ENCODE measurements around the gene DUOXA1.
"Not testable (repeated sequence)": the region's sequence is repeated elsewhere in the genome, so short reads cannot be mapped to it uniquely, and the experiment has no call there.

The DUOXA1 gene

DNA sequence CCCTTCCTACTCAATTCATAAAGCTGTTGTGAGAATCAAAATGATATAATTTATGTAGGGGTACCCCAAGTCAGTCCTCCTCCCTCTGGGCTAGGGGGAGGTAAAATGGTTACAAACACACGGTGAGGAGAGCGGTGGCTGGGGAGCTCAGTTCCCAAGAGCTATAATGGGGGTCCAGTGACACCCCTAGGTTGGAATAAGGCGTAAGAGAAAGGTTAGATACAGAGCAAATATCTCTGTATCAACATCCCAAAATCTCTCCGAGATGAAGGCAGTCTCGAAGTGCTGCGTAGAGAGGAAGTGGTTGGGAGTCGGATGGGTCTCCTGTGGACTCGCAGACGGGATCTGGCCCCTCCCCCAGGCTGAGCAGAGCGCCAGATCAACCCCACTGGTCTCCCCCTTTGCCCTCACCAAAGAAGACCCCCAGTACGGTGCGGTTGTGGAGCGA, 17.5 kb downstream of the DUOXA1 start:
- no peak for DNase-seq

- DNase-seq, result no peak
These were observed 18.1 kb downstream of the DUOXA1 start for GRCh38 chr15:45111390-45112142.

GRCh38 chr15:45110256-45110820, 19.3 kb downstream of the DUOXA1 start:
- no peak for DNase-seq

DNA sequence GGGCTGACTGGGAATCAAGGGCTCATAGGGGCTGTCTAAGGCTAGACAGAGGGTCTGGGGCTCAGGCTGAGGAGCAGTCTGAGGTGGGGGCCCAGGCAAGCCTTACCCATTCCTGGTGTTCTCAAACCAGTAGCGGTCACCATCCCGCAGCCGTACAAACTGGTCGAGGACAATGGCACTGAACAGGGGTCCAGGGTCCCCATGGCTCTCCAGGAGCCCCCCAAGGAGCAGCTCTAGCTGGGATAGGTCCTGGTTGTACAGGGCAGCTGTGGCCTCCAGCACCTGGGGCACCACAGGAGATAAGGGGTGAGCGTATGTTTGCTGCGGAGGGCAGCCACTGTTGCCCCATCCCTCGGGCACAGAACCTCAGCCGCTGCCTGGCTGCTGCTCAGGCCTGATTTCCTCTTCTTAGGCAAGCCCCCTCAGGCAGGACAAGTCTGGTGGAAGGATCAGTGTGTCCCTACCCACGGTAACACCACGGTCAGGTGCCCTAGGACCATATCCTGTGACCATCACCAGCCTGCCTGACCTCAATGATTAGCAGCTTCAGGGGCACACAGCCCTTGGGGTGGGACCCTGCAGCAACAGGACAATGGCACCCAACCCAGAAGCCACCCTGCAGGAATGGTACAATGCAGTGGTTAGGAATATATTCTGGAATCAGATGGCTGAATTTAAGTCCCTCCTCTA, 21.6 kb downstream of the DUOXA1 start:
- no peak for DNase-seq

GRCh38 chr15:45106002-45106790, 23.5 kb downstream of the DUOXA1 start:
- DNase-seq, result no peak

- DNase-seq, result no peak
These were observed 24.1 kb downstream of the DUOXA1 start for GRCh38 chr15:45105586-45105985.

DNA sequence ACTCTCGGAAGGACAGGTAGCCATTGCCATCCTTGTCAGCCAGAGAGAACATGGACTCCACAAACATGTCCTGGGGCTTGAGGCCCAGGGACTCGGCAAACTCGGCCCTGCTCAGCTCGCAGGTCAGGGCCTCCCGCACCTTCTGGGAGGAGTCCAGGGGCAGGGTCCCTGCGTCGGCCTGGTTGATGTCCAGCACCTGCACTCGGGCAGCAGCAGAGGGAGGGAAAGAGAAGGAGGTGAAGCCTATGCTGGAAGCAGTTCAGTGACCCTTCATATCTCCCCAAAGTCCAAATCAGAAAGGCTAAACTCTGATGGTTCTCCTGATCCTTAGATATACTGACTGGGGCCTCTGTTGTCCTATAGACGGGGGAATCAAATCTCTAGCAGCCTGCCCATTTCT, 25.5 kb downstream of the DUOXA1 start:
- DNase-seq, result not testable (repeated sequence)

DNA sequence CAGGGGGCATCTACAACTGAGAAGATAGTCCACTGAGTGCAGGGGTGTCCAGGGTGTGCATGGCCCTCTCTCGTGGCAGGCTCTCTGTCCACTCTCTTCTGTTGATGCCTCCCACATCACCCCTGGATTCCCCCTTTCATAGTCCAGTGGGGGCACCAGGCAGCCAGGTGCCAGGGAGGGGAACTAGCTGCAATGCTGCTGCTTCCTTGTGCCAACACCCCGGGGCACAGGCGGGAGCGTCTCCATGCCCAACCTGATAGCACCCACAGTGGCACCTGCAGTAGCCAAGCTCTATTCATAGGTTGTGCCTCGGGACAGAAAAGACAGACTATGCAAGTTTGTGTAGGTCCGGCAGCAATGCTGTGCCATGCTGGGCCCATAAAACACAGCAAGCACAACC, 27.5 kb downstream of the DUOXA1 start:
- no peak for DNase-seq

- DNase-seq, result no peak
These were observed 27.9 kb downstream of the DUOXA1 start for GRCh38 chr15:45101749-45102148.

DNA sequence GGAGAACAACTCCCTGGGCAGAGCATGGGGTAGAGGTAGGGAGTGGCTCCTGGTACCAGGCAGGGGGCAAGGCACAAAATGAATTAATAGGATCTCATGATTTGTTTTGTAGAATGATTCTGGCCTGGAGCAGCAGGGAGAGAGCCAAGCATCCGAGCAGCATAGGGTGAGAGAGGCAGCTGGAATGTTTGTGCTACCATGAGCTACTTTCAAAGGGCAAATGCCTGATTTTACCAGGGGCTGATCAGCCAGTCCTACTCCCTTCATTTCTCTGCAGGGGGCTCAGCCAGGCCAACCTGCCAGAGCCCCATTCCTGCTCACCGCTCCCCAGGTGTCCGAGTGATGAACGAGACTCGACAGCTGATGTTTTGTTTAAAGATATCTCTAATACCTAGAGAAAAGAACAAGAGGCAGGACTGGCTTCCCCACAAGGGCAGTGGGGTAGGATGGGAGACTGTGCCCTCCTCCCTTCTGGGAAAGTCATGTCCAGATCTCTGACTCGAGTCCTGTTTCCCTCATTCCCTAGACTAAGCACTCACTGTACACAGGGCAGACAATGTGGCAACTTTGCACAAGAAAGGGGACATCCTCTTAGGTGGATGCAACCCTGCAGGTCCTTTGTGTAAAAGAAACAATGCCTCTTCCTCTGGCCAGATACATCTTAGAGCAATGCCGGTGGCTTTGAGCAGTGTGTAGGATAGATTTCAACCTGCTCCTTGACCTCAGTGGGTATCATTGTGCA, 28.6 kb downstream of the DUOXA1 start:
- no peak for DNase-seq

DNA sequence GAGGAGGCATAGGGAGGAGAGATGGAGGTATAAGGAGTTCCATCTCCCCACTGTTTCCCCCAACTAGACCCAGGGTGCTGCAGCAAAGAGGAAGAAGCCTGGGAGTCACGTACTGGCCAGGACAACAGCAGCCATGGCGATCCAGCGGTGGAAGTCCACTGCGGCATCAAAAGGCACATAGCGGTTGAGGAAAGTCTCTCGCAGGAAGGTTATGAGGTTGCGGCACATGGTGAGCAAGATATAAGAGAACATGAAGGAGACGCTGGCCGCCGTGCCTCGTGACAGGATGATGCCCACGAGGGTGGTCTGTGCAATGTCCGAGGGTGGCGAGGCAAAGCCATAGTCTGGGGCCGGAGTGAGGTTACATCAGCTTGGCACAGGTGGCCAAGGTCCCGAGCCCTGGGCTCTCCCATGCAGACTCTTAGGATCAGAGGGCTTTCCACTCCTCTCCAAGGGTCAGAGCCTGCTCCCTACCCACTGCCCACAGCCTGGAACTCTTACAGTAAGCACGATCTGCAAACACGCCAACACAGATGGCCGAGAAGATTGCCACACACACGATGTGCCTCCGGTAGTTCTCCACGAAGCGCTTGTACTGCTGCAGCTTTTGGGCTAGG, 30.0 kb downstream of the DUOXA1 start:
- no peak for DNase-seq

- DNase-seq, result no peak
These were observed 32.2 kb downstream of the DUOXA1 start for GRCh38 chr15:45097466-45097865.

GRCh38 chr15:45095661-45096060, 34.0 kb downstream of the DUOXA1 start:
- DNase-seq, result no peak

DNA sequence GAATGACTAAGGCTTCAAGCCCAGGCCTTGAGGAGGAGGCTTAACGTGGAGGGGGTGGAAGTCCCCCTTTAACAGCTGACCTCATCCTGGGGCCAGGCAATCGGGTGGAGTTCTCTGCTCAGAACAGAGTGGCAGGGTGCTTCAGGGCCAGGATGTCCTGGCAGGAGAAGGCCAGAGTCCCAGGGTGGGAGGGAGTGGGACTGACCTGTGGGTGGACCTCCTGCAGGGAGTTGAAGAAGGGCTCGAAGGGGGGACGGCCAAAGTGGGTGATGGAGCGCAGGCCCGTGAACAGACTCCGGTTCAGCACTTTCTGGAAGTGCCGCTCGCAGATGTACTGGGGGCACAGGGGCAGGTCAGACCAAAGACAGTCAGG, 35.3 kb downstream of the DUOXA1 start:
- no peak for DNase-seq

DNA sequence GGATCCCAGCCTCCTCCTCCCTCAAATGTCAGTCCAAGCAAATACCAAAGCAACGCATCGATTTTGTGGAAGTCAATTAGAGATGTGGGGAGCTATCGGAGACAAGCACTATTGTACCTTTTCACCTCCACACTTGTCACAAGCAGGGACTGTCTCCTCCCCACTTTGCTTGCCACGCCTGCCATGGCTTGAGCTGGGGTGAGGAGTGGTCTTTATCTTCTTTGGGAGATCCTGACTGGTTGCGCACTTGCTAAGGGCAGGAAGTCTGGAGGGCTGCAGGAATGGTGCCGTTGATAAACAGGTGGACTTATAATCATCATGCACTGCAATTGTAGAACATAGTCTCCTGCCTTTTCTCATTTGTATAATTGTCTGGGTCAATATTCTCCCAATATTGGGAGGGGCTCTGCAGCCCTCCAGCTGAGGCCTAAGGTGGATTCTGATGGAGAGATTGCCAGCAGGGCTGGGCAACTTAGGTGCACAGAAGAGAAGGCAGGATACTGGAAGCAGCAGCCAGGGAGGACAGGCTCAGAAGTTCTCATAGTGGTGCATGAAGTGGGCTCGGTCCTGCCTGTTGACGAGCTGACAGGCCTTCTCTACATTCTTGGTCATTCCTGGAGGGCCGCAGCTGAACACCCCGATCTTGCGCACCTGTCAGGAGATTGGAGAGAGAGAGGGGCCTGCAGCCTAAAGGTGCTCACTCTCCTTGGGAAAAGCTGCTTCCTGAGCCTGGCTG, 35.9 kb downstream of the DUOXA1 start:
- DNase-seq, result no peak

GRCh38 chr15:45093013-45093412, 36.7 kb downstream of the DUOXA1 start:
- DNase-seq, result peak in 1 of 2 donors; percentile 9

- no peak for DNase-seq
These were observed 38.1 kb downstream of the DUOXA1 start for GRCh38 chr15:45091576-45091975.

DNA sequence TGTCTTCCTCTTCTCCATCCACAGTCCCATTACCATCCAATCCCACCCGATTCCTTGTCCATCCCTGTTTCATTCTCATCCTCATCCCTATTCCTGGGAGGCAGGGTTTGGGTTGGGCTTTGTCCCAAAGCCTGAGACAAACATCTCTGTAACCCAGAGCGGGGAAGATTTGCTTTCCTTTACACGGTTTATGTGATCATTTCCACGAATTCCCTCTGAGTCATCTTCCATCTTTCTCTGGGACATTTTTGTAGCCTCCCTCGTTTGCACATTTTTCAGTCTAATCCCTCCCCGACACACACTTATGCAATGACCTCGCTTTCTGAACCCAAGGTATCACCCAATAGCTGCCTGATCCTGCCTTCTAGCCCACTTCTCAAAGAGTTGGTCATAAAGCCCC, 38.5 kb downstream of the DUOXA1 start:
- DNase-seq, result no peak

GRCh38 chr15:45089712-45090373, 39.8 kb downstream of the DUOXA1 start:
- no peak for DNase-seq

DNA sequence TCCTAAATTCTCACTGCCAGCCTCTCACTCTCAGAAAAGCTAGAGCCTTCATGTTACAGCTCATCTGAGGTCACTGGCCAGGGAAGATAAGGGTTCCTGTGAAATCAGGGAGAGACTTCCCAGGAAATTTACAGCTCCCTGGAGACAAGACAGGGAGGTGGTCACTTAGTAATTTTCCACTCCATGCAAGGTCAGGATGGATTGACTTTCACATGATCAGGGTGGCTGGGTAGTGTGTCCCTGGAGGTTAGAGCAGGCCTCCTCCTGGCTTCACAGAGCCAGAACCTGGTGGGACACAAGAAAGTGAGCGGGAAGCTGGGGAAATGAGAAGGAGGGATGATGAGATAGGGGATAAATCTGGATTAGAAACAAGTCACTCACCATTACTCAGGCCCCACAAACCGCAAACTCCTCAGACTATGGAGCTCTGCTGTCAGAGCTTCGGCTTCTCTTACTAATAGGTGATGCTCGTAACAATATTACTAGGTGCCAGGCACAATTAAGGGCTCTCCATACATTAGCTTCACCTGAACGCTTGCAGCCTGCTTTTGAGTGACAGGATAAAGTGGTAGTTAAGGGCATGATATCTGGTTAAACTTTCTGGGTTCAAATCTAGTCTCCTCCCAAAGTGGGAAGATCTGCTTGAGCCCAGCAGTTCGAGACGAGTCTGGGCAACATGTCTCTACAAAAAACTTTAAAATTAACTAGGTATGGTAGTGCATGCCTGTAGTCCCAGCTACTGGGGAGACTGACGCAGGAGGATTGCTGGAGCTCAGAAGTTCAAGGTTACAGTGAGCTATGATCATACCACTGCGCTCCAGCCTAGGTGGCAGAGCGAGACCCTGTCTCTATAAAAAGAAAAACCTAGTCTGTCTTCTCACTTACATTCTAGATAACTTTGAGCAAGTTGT, 40.6 kb downstream of the DUOXA1 start:
- DNase-seq, result no peak
